Uterus (tissue), 2 donors: Measurements from ENCODE around the gene GALNTL6.

Source experiments
- POLR2A ChIP-seq, 2 donors: fragments of 450-650 bp; IDR thresholded peaks; one replicate each; pipeline ENCODE4 v1.6.1; 2016; ENCODE audit warnings: antibody characterized with exemption in 2 of 2, mild to moderate bottlenecking in 1 of 2, moderate library complexity in 1 of 2
- TF ChIP-seq, protein P1 (sequence below), 4 experiments: fragments of 200-600 bp in 2 of 4; fragments of 450-650 bp in 2 of 4; sonication (generic) in 2 of 4; IDR thresholded peaks; one replicate each; pipeline ENCODE4 v1.5.1; 2016 to 2019; ENCODE audit warnings: antibody characterized with exemption in 4 of 4, mild to moderate bottlenecking in 2 of 4, moderate library complexity in 1 of 4

DNA sequence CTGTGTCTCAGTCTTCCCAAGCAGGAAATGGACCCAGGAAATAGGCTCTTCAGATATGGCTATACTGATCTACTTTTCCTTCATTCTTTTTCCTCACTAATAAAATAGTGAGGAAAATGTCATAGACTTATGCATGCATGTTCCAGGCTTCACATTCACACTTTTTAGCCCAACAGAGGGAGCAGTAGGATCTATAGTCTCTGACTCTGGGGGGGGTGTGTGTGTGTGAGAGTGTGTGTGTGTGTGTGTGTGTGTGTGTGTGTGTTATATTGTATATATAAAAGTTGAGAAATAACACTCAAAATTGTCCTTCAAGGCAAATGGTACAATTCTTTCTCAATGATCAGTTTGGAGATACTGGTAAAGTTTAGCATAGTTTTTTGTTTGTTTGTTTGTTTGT lies 1058.2 kb downstream of the GALNTL6 start:
- TF ChIP-seq, protein P1, sequence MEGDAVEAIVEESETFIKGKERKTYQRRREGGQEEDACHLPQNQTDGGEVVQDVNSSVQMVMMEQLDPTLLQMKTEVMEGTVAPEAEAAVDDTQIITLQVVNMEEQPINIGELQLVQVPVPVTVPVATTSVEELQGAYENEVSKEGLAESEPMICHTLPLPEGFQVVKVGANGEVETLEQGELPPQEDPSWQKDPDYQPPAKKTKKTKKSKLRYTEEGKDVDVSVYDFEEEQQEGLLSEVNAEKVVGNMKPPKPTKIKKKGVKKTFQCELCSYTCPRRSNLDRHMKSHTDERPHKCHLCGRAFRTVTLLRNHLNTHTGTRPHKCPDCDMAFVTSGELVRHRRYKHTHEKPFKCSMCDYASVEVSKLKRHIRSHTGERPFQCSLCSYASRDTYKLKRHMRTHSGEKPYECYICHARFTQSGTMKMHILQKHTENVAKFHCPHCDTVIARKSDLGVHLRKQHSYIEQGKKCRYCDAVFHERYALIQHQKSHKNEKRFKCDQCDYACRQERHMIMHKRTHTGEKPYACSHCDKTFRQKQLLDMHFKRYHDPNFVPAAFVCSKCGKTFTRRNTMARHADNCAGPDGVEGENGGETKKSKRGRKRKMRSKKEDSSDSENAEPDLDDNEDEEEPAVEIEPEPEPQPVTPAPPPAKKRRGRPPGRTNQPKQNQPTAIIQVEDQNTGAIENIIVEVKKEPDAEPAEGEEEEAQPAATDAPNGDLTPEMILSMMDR (IDR thresholded peaks at IDR 0.05) = no peak
- no peak for TF ChIP-seq POLR2A (IDR thresholded peaks at IDR 0.05)
